IPS-20b (cell line): ENCODE data around the gene MOK.
A peak's percentile ranks its signal among the peaks of the same experiment; 100 is the strongest.
"Not testable (repeated sequence)": the region's sequence is repeated elsewhere in the genome, so short reads cannot be mapped to it uniquely, and the experiment has no call there.

ENCODE experiments used
- H3K27ac ChIP-seq: one replicate; pipeline ENCODE4 v1.5.1; 2013; ENCODE audit warnings: low read length
- H3K27me3 ChIP-seq: 2 replicates; pipeline ENCODE4 v1.6.1; 2013; ENCODE audit warnings: mild to moderate bottlenecking, low read length, inconsistent platforms; ENCODE audit not compliant: insufficient read depth
- H3K36me3 ChIP-seq: 2 replicates; pipeline ENCODE4 v1.6.1; 2013; ENCODE audit warnings: low read depth, mild to moderate bottlenecking, inconsistent platforms, low read length, moderate library complexity; ENCODE audit not compliant: insufficient read depth
- H3K4me1 ChIP-seq: 2 replicates; pipeline ENCODE4 v1.6.1; 2013; ENCODE audit warnings: mild to moderate bottlenecking, control low read depth, inconsistent platforms, low read length, moderate library complexity; ENCODE audit not compliant: insufficient read depth
- H3K4me3 ChIP-seq: 2 replicates; pipeline ENCODE4 v1.5.1; 2013; ENCODE audit warnings: mild to moderate bottlenecking, low read length, inconsistent platforms
- H3K9ac ChIP-seq: 2 replicates; pipeline ENCODE4 v1.6.1; 2013; ENCODE audit warnings: low read depth, mild to moderate bottlenecking, inconsistent platforms, low read length, moderate library complexity
- H3K9me3 ChIP-seq: 2 replicates; pipeline ENCODE4 v1.6.1; 2013; ENCODE audit warnings: mild to moderate bottlenecking, low read depth, low read length, inconsistent platforms; ENCODE audit not compliant: insufficient read depth

MOK gene, protein sequence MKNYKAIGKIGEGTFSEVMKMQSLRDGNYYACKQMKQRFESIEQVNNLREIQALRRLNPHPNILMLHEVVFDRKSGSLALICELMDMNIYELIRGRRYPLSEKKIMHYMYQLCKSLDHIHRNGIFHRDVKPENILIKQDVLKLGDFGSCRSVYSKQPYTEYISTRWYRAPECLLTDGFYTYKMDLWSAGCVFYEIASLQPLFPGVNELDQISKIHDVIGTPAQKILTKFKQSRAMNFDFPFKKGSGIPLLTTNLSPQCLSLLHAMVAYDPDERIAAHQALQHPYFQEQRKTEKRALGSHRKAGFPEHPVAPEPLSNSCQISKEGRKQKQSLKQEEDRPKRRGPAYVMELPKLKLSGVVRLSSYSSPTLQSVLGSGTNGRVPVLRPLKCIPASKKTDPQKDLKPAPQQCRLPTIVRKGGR

DNA sequence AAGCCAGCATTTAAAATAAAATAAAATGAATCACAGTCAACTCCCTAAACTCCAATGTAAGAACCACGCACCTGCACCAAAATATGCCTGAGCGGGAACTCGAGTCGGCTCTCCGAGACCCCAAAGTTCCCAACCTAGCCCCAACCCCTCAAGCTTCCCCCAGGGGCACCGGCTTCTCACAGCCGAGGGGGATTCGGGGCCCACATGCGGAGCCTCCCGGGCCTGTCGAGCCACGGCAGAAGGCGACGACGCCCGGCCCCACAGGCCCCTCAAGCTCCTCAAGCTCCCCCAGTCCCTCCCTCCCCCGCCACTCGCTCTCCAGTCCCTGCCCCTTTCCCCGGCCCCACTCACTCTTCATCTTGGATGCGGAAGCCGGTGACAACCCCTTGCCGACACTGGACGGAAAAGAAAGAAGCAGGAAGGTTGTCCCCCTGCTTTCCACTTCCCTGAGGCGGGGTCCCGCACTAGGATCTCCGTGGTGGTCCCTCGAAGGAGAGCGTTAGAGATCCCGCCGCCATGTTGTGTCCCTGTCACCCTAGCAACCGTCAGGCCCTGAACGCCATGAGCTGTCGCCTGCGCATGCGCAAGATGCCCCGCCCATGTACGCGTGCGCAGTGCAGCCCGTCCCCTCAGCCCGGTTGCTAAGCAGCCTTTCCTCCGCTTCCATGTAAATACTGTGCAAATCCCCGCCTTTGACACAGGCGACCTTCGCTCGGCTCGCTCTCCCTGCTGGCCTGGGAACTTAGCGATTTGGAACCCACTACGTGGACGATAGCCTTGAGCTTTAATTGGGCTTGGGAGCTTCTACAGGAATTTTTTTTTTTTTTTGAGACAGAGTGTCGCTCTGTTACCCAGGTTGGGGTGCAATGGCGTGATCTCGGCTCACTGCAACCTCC is at the start of gene MOK:
TSS of gene MOK (minus strand) at position 554 of the 896 bp plus-strand sequence. CDS start at position 358, 196 bp downstream.
- Histone ChIP-seq H3K9me3 (no peaks in the 10 kb centered on the region), H3K4me3 (peak within 1 kb of the TSS; percentile 83), H3K27me3 (no peaks in the 10 kb centered on the region), H3K9ac (peak within 1 kb of the TSS; percentile 56; the same call in 1 of the 2 replicates), H3K36me3 (no peaks in the 10 kb centered on the region), H3K4me1 (no peaks in the 10 kb centered on the region), H3K27ac (no peak within 1 kb of the TSS)

DNA sequence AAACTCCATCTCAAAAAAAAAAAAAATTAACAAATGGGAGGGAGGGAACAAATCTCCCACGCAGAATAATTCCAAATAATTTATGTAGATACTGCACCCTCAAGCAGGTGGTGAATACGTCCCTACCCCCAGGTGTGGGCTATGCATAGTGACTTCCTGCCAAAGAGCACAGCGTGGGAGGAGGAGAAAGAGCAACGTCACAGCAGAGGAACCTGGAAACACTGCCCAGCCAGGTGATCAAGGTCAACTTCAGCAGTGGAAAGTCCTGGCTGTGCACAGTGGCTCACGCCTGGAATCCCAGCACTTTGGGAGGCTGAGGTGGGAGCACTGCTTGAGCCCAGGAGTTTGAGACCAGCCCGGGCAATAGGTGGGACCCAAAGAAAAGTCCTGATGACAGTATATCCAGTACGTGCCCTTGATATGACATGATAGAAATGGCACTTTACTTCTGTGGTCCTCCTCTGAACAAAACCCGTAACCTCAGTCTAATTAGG is 48.2 kb upstream of the MOK start:
- H3K27ac ChIP-seq: no peak overlapping the region
- no peak overlapping the region for H3K9ac ChIP-seq
- no peaks in the 10 kb centered on the region for H3K9me3 ChIP-seq
- no peaks in the 10 kb centered on the region for H3K27me3 ChIP-seq
- peaks cover 54% of the 10 kb centered on the region for H3K36me3 ChIP-seq
- H3K4me1 ChIP-seq: no peaks in the 10 kb centered on the region
- H3K4me3 ChIP-seq: no peak overlapping the region

- Histone ChIP-seq H3K36me3 (peaks cover 57% of the 10 kb centered on the region), H3K27me3 (no peaks in the 10 kb centered on the region), H3K4me3 (no peak overlapping the region), H3K9me3 (no peaks in the 10 kb centered on the region), H3K9ac (no peak overlapping the region), H3K4me1 (no peaks in the 10 kb centered on the region), H3K27ac (no peak overlapping the region)
Observed at GRCh38 chr14:102352213-102352612, 47.2 kb upstream of the MOK start.

- not testable (repeated sequence) for H3K9me3 ChIP-seq, H3K9ac ChIP-seq, H3K27ac ChIP-seq, H3K4me1 ChIP-seq, H3K4me3 ChIP-seq, H3K27me3 ChIP-seq
- H3K36me3 ChIP-seq: peaks cover 60% of the 10 kb centered on the region
Observed at GRCh38 chr14:102351593-102351992, 46.6 kb upstream of the MOK start.

GRCh38 chr14:102351023-102351422 is 46.1 kb upstream of the MOK start:
- Histone ChIP-seq H3K9ac (no peak overlapping the region), H3K9me3 (no peaks in the 10 kb centered on the region), H3K36me3 (peaks cover 55% of the 10 kb centered on the region), H3K4me1 (no peaks in the 10 kb centered on the region), H3K4me3 (no peak overlapping the region), H3K27me3 (no peaks in the 10 kb centered on the region), H3K27ac (no peak overlapping the region)

- no peak overlapping the region for H3K27ac ChIP-seq
- no peaks in the 10 kb centered on the region for H3K9me3 ChIP-seq
- H3K4me1 ChIP-seq: no peaks in the 10 kb centered on the region
- H3K4me3 ChIP-seq: no peak overlapping the region
- peaks cover 52% of the 10 kb centered on the region for H3K36me3 ChIP-seq
- no peak overlapping the region for H3K9ac ChIP-seq
- H3K27me3 ChIP-seq: no peaks in the 10 kb centered on the region
Observed at GRCh38 chr14:102348376-102348775, 43.4 kb upstream of the MOK start.

- H3K4me1 ChIP-seq: no peaks in the 10 kb centered on the region
- H3K9me3 ChIP-seq: no peaks in the 10 kb centered on the region
- H3K4me3 ChIP-seq: no peak overlapping the region
- H3K9ac ChIP-seq: no peak overlapping the region
- H3K27ac ChIP-seq: no peak overlapping the region
- peaks cover 57% of the 10 kb centered on the region for H3K36me3 ChIP-seq
- H3K27me3 ChIP-seq: no peaks in the 10 kb centered on the region
Observed at GRCh38 chr14:102346645-102347044, 41.7 kb upstream of the MOK start.

DNA sequence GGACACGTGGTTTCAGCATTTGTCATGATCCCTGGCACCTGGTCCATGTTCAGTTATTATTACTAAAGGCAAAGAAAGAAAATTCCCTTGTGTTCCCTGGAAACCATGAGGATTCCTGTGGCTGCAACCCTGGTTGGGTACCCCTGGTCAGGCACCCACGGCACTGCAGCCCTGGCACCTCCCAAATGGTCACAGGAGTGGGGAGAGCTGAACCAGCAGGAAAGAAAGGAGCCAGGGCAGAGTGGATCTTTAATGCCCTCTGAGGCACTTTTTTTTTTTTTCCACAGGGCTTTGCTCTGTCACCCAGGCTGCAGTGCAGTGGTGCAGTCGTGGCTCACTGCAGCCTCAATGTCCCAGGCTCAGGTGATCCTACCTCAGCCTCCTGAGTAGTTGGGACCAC is 40.3 kb upstream of the MOK start:
- H3K27me3 ChIP-seq: no peaks in the 10 kb centered on the region
- H3K9me3 ChIP-seq: no peaks in the 10 kb centered on the region
- no peak overlapping the region for H3K27ac ChIP-seq
- H3K4me1 ChIP-seq: no peaks in the 10 kb centered on the region
- H3K36me3 ChIP-seq: peaks cover 63% of the 10 kb centered on the region
- H3K9ac ChIP-seq: no peak overlapping the region
- H3K4me3 ChIP-seq: no peak overlapping the region

- Histone ChIP-seq H3K4me3 (no peak overlapping the region), H3K9me3 (no peaks in the 10 kb centered on the region), H3K4me1 (no peaks in the 10 kb centered on the region), H3K9ac (no peak overlapping the region), H3K27me3 (no peaks in the 10 kb centered on the region), H3K36me3 (peaks cover 57% of the 10 kb centered on the region), H3K27ac (no peak overlapping the region)
Observed at GRCh38 chr14:102344485-102344884, 39.5 kb upstream of the MOK start.

- Histone ChIP-seq H3K9me3 (no peaks in the 10 kb centered on the region), H3K27ac (no peak overlapping the region), H3K36me3 (peaks cover 54% of the 10 kb centered on the region), H3K27me3 (no peaks in the 10 kb centered on the region), H3K9ac (no peak overlapping the region), H3K4me3 (no peak overlapping the region), H3K4me1 (no peaks in the 10 kb centered on the region)
Observed at GRCh38 chr14:102344084-102344483, 39.1 kb upstream of the MOK start.

DNA sequence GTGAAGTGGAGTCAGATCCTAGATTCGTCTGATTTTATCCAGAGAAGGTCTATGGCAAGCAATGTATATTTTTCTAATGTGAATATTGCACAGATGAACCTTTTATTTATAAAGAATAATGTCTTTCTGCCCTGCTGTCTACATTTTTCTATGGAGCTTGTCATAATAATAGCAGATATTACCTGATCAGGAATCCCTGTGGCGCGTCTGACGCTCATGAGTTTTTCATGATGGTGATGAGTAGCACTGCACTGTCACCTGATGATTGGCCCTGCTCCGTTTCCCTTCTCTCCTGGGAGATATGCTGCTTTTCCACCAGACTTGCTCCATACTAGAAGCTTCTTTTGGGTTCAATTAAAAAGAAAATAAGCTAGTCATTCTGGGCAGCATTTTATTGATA is 37.3 kb upstream of the MOK start:
- H3K27me3 ChIP-seq: no peaks in the 10 kb centered on the region
- peaks cover 49% of the 10 kb centered on the region for H3K36me3 ChIP-seq
- no peak overlapping the region for H3K9ac ChIP-seq

More for the DNA sequence above, 37.3 kb upstream of the MOK start:
- Histone ChIP-seq H3K9me3 (no peaks in the 10 kb centered on the region), H3K4me3 (no peak overlapping the region), H3K27ac (no peak overlapping the region), H3K4me1 (no peaks in the 10 kb centered on the region)
